ENCODE data around the gene HDAC7. TPM values are rescaled to one million over a fixed set of nuclear protein-coding genes. Genes with fewer than 3 reads are reported as not detected.

HDAC7 gene
- total RNA-seq, 1 donor from 2014 or later: 120 TPM

GRCh38 chr12:47795121-47795813 is 24.4 kb downstream of the HDAC7 start:
- no peak for DNase-seq (ENCODE audit: low spot score)

GRCh38 chr12:47794679-47795078 is 25.0 kb downstream of the HDAC7 start:
- DNase-seq (ENCODE audit: low spot score): no peak

- no peak for DNase-seq (ENCODE audit: low spot score)
Observed at GRCh38 chr12:47793015-47793681, 26.6 kb downstream of the HDAC7 start.

- DNase-seq (ENCODE audit: low spot score): no peak
Observed at GRCh38 chr12:47791874-47792273, 27.8 kb downstream of the HDAC7 start.

GRCh38 chr12:47791351-47791746 is 28.4 kb downstream of the HDAC7 start:
- DNase-seq (ENCODE audit: low spot score): no peak

GRCh38 chr12:47790676-47791350 is 28.9 kb downstream of the HDAC7 start:
- no peak for DNase-seq (ENCODE audit: low spot score)

GRCh38 chr12:47789712-47790489 is 29.8 kb downstream of the HDAC7 start:
- no peak for DNase-seq (ENCODE audit: low spot score)

GRCh38 chr12:47789141-47789540 is 30.6 kb downstream of the HDAC7 start:
- no peak for DNase-seq (ENCODE audit: low spot score)

- no peak for DNase-seq (ENCODE audit: low spot score)
Observed at GRCh38 chr12:47787596-47788319, 31.9 kb downstream of the HDAC7 start.

GRCh38 chr12:47786662-47787280 is 32.9 kb downstream of the HDAC7 start:
- no peak for DNase-seq (ENCODE audit: low spot score)

- no peak for DNase-seq (ENCODE audit: low spot score)
Observed at GRCh38 chr12:47785887-47786661, 33.6 kb downstream of the HDAC7 start.

GRCh38 chr12:47785036-47785886 is 34.4 kb downstream of the HDAC7 start:
- no peak for DNase-seq (ENCODE audit: low spot score)

GRCh38 chr12:47783821-47784819 is 35.6 kb downstream of the HDAC7 start:
- DNase-seq (ENCODE audit: low spot score): no peak

- DNase-seq (ENCODE audit: low spot score): no peak
Observed at GRCh38 chr12:47783024-47783755, 36.5 kb downstream of the HDAC7 start.

GRCh38 chr12:47782372-47782770 is 37.3 kb downstream of the HDAC7 start:
- no peak for DNase-seq (ENCODE audit: low spot score)

- no peak for DNase-seq (ENCODE audit: low spot score)
Observed at GRCh38 chr12:47781479-47782371, 38.0 kb downstream of the HDAC7 start.
